ENCODE results near the gene GDF15. TPM values are rescaled to one million over a fixed set of nuclear protein-coding genes. Genes with fewer than 3 reads are reported as not detected.
"Not testable (repeated sequence)": the region's sequence is repeated elsewhere in the genome, so short reads cannot be mapped to it uniquely, and the experiment has no call there.

Gene GDF15
- total RNA-seq, 3 donors from 2014 or later = 13.8 to 28.2 (median 20.4) TPM

GRCh38 chr19:18399008-18399407 is 13.1 kb downstream of the GDF15 start:
- TF ChIP-seq CTCF (IDR thresholded peaks at IDR 0.05) = no peak
- Histone ChIP-seq H3K4me3 (no peak overlapping the region), H3K36me3 (ENCODE audit: low read depth) (no peaks in the 10 kb centered on the region), H3K4me1 (ENCODE audit: low read depth) (peaks cover 17% of the 10 kb centered on the region), H3K9me3 (no peaks in the 10 kb centered on the region)
- intact Hi-C loops (cut with DNase I, micrococcal nuclease) = no loop called here
- ATAC-seq = peak; percentile 42
- peak in 1 of 3 donors; percentile 61 for DNase-seq

- Histone ChIP-seq H3K4me3 (no peak overlapping the region), H3K4me1 (ENCODE audit: low read depth) (peaks cover 18% of the 10 kb centered on the region), H3K36me3 (ENCODE audit: low read depth) (no peaks in the 10 kb centered on the region), H3K9me3 (no peaks in the 10 kb centered on the region)
- ATAC-seq = peak; percentile 96
- DNase-seq = peak; percentile 76 to 89 (median 84)
- intact Hi-C loops (cut with DNase I, micrococcal nuclease) = loop anchor here (10.0 kb wide), 1 partner anchor 57 kb away; the partner anchor contains the start of gene PGPEP1 (in 2 of the 2)
- no peak for TF ChIP-seq CTCF (IDR thresholded peaks at IDR 0.05)
These were observed 15.7 kb downstream of the GDF15 start for GRCh38 chr19:18401580-18402112.

GRCh38 chr19:18402455-18403248 is 16.7 kb downstream of the GDF15 start:
- H3K36me3 ChIP-seq (ENCODE audit: low read depth); H3K9me3 ChIP-seq; DNase-seq; ATAC-seq; H3K4me3 ChIP-seq: not testable (repeated sequence)
- intact Hi-C loops (cut with DNase I, micrococcal nuclease) = loop anchor here (10.0 kb wide), 1 partner anchor 58 kb away; the partner anchor contains the start of gene PGPEP1 (in 2 of the 2)
- H3K4me1 ChIP-seq (ENCODE audit: low read depth) = peaks cover 12% of the 10 kb centered on the region

GRCh38 chr19:18405754-18406153 is 19.8 kb downstream of the GDF15 start:
- not testable (repeated sequence) for ATAC-seq; DNase-seq; H3K36me3 ChIP-seq (ENCODE audit: low read depth); H3K4me3 ChIP-seq; H3K9me3 ChIP-seq
- H3K4me1 ChIP-seq (ENCODE audit: low read depth) = peaks cover 15% of the 10 kb centered on the region
- intact Hi-C loops (cut with DNase I, micrococcal nuclease) = loop anchor here (10.0 kb wide), 1 partner anchor 61 kb away; the partner anchor contains the start of gene PGPEP1 (in 2 of the 2)

GRCh38 chr19:18406749-18407148 is 20.8 kb downstream of the GDF15 start:
- DNase-seq = no peak
- H3K36me3 ChIP-seq (ENCODE audit: low read depth) = no peaks in the 10 kb centered on the region
- no peak overlapping the region for H3K4me3 ChIP-seq
- H3K4me1 ChIP-seq (ENCODE audit: low read depth) = peaks cover 15% of the 10 kb centered on the region
- intact Hi-C loops (cut with DNase I, micrococcal nuclease) = loop anchor here (10.0 kb wide), 1 partner anchor 62 kb away; the partner anchor contains the start of gene PGPEP1 (in 2 of the 2)
- no peak for ATAC-seq
- no peaks in the 10 kb centered on the region for H3K9me3 ChIP-seq
- TF ChIP-seq CTCF (IDR thresholded peaks at IDR 0.05) = no peak

GRCh38 chr19:18408053-18408476 is 22.1 kb downstream of the GDF15 start:
- intact Hi-C loops (cut with DNase I, micrococcal nuclease) = loop anchor here (10.0 kb wide), 1 partner anchor 63 kb away; the partner anchor contains the start of gene PGPEP1 (in 2 of the 2)
- no peaks in the 10 kb centered on the region for H3K9me3 ChIP-seq

More at GRCh38 chr19:18408053-18408476, 22.1 kb downstream of the GDF15 start:
- DNase-seq (peak in 2 of 3 donors; percentile 83), ATAC-seq (peak; percentile 84)
- Histone ChIP-seq H3K4me3 (no peak overlapping the region), H3K4me1 (ENCODE audit: low read depth) (peaks cover 9% of the 10 kb centered on the region), H3K36me3 (ENCODE audit: low read depth) (no peaks in the 10 kb centered on the region)
- peak; percentile 34 for TF ChIP-seq CTCF (IDR thresholded peaks at IDR 0.05)
